Endothelial cell of umbilical vein (primary cell): ENCODE data around the gene ADIPOR2.

ENCODE experiments used
- CTCF ChIP-seq, 2 donors: IDR thresholded peaks; 1 replicate in 1 of 2; 2 replicates in 1 of 2; pipeline ENCODE4 v1.5.1; 2011; ENCODE audit warnings: low read length in 2 of 2, mild to moderate bottlenecking in 2 of 2, moderate library complexity in 2 of 2, control low read depth in 1 of 2, inconsistent platforms in 1 of 2, low read depth in 1 of 2; ENCODE audit not compliant: insufficient read depth in 1 of 2; ENCODE audit errors: extremely low read depth in 1 of 2
- GATA2 ChIP-seq: IDR thresholded peaks from 2 replicates; pipeline ENCODE4 v1.7.0; 2011; ENCODE audit warnings: low read depth, mild to moderate bottlenecking, moderate library complexity, mixed read lengths, low read length; ENCODE audit not compliant: insufficient read length, insufficient read depth
- POLR2A ChIP-seq: IDR thresholded peaks from 2 replicates; pipeline ENCODE4 v1.6.1; 2012; ENCODE audit warnings: low read depth, mild to moderate bottlenecking, control low read depth, low read length
- POLR2AphosphoS5 ChIP-seq: IDR thresholded peaks from 2 replicates; pipeline ENCODE4 v1.6.1; 2012; ENCODE audit warnings: low read depth, mild to moderate bottlenecking, control low read depth, low read length, moderate library complexity; ENCODE audit not compliant: insufficient read depth

- TF ChIP-seq CTCF (IDR thresholded peaks at IDR 0.05; ENCODE audit: extremely low read depth in 1 of 2, insufficient read depth in 1 of 2, low read depth in 1 of 2, low read length in 2 of 2) (no peak), POLR2AphosphoS5 (no peak), POLR2A (no peak), GATA2 (no peak)
These were observed 138.5 kb downstream of the ADIPOR2 start for GRCh38 chr12:1829306-1829900.
